Mucosa of descending colon (tissue), 3 donors: ENCODE data around the gene LYRM7. TPM values are rescaled to one million over a fixed set of nuclear protein-coding genes. Genes with fewer than 3 reads are reported as not detected.

Experiments used
- ATAC-seq: fragments of 200-7000 bp; cut with Tn5 transposase; one replicate; pipeline ENCODE4 v1.9.1; 2020; ENCODE audit warnings: mild to moderate bottlenecking, moderate library complexity
- DNase-seq, 3 donors: peaks; one replicate each; pipeline ENCODE4 v3.0.0-alpha.2; 2020
- H3K36me3 ChIP-seq: fragments of 200-600 bp; one replicate; pipeline ENCODE4 v1.8.0; 2021; ENCODE audit warnings: low read depth, mild to moderate bottlenecking
- H3K4me1 ChIP-seq: fragments of 200-600 bp; one replicate; pipeline ENCODE4 v1.8.0; 2021; ENCODE audit warnings: low read depth, mild to moderate bottlenecking
- H3K4me3 ChIP-seq: fragments of 200-600 bp; one replicate; pipeline ENCODE4 v1.8.0; 2021; ENCODE audit warnings: mild to moderate bottlenecking
- H3K9me3 ChIP-seq: fragments of 200-600 bp; one replicate; pipeline ENCODE4 v1.8.0; 2021; ENCODE audit warnings: mild to moderate bottlenecking
- intact Hi-C, 2 donors: fragments of 100-400 bp; cut with DNase I in 1 of 2; cut with micrococcal nuclease in 1 of 2; formaldehyde crosslinking; loops; one replicate each; pipeline versions ENCODE4 v1.11.0 to v1.11.1; 2022; cut with DNase I, micrococcal nuclease
- total RNA-seq, 3 donors: library from RNA; stranded (reverse); fragmentation: NEBNext Ultra II Directional in 2 of 3; extraction: Animal tissue kit (Norgen Biotek cat#: 25700) in 2 of 3; gene quantifications; one replicate each; pipeline versions ENCODE4 v1.2.1 to v1.2.4, GENCODE V29; 2021 to 2023
- TF ChIP-seq, protein P1 (sequence below): fragments of 200-600 bp; IDR thresholded peaks from one replicate; pipeline ENCODE4 v1.8.0; 2022; ENCODE audit warnings: antibody characterized with exemption, mild to moderate bottlenecking
- donor health status: DM: no; HTN: no; CAD: no; lungs with moderate emphysema.
- donor health status: DM: no; HTN: no; CAD: no.
- donor health status: DM: no; HTN: yes; CAD: no.

LYRM7 gene
- total RNA-seq, 3 donors from 2014 or later: 11.2 to 12.9 (median 11.7) TPM

DNA sequence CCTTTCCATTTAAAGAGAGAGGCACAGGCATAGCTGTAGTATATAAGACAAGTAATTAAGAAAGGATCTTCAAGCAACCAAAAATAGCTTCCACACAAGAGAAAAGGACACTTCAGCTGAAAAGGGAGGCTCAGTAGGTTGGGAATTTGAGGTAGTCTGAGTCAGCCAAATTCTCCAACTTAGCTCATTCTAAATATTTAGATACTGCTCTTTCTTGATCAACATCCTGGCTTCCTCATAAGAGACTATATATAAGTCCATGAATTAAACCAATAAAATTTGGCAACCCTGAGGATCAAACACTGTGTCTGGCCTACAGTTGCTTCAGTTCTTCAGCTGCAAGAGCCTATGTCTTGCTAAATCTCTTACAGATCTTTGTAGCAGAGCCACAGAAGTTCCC lies 23.5 kb upstream of the LYRM7 start:
- ATAC-seq (no peak), DNase-seq (no peak)
- Histone ChIP-seq H3K4me3 (no peak overlapping the region), H3K36me3 (no peaks in the 10 kb centered on the region), H3K9me3 (no peaks in the 10 kb centered on the region), H3K4me1 (no peaks in the 10 kb centered on the region)
- TF ChIP-seq, protein P1, sequence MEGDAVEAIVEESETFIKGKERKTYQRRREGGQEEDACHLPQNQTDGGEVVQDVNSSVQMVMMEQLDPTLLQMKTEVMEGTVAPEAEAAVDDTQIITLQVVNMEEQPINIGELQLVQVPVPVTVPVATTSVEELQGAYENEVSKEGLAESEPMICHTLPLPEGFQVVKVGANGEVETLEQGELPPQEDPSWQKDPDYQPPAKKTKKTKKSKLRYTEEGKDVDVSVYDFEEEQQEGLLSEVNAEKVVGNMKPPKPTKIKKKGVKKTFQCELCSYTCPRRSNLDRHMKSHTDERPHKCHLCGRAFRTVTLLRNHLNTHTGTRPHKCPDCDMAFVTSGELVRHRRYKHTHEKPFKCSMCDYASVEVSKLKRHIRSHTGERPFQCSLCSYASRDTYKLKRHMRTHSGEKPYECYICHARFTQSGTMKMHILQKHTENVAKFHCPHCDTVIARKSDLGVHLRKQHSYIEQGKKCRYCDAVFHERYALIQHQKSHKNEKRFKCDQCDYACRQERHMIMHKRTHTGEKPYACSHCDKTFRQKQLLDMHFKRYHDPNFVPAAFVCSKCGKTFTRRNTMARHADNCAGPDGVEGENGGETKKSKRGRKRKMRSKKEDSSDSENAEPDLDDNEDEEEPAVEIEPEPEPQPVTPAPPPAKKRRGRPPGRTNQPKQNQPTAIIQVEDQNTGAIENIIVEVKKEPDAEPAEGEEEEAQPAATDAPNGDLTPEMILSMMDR: no peak
- intact Hi-C loops: no loop called here

DNA sequence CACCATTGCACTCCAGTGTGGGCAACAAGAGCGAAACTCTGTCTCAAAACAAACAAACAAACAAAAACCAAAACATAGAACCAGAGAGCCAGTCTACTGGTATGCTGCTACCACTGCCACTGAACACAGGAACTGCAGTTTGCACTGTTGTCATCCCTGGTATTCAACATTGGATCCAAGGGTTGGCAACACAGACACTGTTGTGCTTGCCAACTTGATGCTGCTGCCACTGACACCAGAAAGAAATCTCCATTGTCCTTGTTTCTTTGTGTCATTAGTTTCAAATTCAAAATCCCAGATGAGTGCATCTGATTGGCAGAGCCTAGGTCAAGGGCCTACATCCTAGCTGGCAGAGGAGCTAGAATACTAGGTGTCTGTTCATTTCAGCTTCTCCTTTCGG lies 21.9 kb upstream of the LYRM7 start:
- DNase-seq (no peak), ATAC-seq (no peak)
- no peaks in the 10 kb centered on the region for H3K9me3 ChIP-seq
- no peaks in the 10 kb centered on the region for H3K4me1 ChIP-seq
- intact Hi-C loops: no loop called here
- no peak overlapping the region for H3K4me3 ChIP-seq
- no peaks in the 10 kb centered on the region for H3K36me3 ChIP-seq
- TF ChIP-seq, protein P1: no peak

DNA sequence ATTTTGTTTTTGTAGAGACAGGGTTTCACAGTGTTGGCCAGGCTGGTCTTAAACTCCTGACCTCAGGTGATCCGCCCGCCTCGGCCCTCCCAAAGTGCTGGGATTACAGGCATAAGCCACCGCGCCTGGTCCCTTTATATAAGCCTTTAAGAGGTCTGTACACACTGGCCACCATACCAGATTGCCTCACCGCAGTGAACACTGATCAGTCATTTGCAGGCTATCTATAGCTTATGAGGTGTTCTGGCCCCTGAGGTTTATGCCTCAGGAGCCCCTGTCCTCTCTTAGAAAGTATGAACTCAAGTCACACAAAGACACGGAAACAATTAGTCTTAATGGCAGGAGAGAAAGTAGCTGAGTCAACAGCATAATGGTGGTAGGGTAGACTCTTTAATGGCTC lies 20.3 kb upstream of the LYRM7 start:
- TF ChIP-seq, protein P1: no peak
- intact Hi-C loops: no loop called here
- DNase-seq: no peak
- Histone ChIP-seq H3K36me3 (no peaks in the 10 kb centered on the region), H3K9me3 (no peaks in the 10 kb centered on the region), H3K4me1 (no peaks in the 10 kb centered on the region), H3K4me3 (no peak overlapping the region)
- ATAC-seq: no peak

DNA sequence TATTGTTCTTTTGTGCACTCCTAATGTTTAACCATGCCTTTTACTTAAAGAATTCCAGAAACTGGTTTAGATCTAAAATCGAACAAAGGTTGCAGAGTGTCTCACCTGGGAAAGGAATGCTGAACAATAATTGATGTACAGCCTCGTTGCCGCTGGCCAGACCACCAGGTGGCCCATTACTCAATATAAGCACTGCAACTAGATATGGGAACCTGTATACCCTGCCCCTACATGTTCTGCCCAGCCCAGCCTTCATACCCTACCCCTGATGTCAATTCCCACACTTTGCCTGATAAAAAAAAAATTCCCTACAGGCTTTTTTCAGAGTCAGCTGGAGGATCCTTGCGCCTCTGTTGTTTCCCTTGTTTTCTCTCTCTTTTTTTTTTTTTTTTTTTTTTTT lies 19.5 kb upstream of the LYRM7 start:
- ATAC-seq (no peak), DNase-seq (no peak)
- intact Hi-C loops: no loop called here
- TF ChIP-seq, protein P1: no peak
- H3K36me3 ChIP-seq: no peaks in the 10 kb centered on the region
- no peaks in the 10 kb centered on the region for H3K9me3 ChIP-seq
- H3K4me1 ChIP-seq: no peaks in the 10 kb centered on the region
- H3K4me3 ChIP-seq: no peak overlapping the region

DNA sequence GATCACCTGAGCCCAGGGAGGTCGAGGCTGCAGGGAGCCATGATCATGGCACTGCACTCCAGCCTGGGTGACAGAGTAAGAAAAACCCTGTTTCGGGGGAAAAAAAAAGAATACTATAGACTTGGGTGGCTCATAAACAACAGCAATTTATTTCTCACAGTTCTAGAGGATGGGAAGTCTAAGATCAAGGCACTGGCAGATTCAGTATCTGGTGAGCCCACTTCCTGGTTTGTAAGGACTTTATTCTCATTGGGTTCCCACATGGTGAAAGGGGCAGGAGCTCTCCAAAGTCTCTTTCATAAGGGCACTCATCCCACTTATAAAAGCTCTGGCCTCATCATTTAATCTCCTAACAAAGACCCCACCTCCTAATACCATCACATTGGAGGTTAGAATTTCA lies 14.4 kb upstream of the LYRM7 start:
- Histone ChIP-seq H3K9me3 (no peaks in the 10 kb centered on the region), H3K4me1 (no peaks in the 10 kb centered on the region), H3K36me3 (no peaks in the 10 kb centered on the region), H3K4me3 (no peak overlapping the region)
- DNase-seq (no peak), ATAC-seq (no peak)
- intact Hi-C loops: no loop called here
- TF ChIP-seq, protein P1: no peak

DNA sequence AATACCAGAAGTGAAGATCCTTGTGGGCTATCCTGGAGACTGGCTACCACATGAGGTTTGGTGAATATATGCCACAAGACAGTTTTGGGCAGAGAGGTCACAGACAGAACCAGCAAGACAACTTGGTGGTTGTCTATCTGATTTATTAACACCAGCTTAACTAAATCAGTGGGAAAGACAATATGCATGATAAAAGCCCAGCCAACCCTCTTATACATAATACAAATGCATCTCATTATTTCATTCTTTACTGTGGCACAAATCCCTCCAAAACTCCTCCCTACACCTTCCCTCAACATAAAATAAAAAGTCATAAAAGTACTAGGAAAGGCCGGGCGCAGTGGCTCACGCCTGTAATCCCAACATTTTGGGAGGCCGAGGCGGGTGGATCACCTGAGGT lies 13.8 kb upstream of the LYRM7 start:
- no peak overlapping the region for H3K4me3 ChIP-seq
- DNase-seq (no peak), ATAC-seq (no peak)
- no peaks in the 10 kb centered on the region for H3K36me3 ChIP-seq
- H3K9me3 ChIP-seq: no peaks in the 10 kb centered on the region
- intact Hi-C loops: no loop called here
- TF ChIP-seq, protein P1: no peak
- no peaks in the 10 kb centered on the region for H3K4me1 ChIP-seq
